ENCODE results near the gene ADM.

ADM gene

DNA sequence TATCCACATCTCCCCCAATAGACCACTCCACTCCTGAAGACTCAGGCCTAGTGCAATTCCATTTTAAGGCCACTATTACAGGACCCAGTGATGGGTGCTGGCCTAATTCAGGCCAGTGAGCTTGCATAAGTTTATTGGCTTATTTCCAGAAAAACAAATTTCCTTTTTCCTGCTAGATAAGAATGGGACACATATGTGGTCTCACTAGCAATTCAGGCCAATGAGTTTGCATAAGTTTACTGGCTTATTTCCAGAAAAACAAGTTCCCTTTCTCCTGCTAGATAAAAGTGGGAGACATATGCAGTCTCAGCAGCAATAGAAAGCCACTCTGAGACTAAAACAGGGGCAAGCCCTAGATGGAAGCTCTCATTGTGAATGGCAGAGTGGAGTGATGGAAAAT, 22.4 kb downstream of the ADM start:
- TF ChIP-seq, protein P1, sequence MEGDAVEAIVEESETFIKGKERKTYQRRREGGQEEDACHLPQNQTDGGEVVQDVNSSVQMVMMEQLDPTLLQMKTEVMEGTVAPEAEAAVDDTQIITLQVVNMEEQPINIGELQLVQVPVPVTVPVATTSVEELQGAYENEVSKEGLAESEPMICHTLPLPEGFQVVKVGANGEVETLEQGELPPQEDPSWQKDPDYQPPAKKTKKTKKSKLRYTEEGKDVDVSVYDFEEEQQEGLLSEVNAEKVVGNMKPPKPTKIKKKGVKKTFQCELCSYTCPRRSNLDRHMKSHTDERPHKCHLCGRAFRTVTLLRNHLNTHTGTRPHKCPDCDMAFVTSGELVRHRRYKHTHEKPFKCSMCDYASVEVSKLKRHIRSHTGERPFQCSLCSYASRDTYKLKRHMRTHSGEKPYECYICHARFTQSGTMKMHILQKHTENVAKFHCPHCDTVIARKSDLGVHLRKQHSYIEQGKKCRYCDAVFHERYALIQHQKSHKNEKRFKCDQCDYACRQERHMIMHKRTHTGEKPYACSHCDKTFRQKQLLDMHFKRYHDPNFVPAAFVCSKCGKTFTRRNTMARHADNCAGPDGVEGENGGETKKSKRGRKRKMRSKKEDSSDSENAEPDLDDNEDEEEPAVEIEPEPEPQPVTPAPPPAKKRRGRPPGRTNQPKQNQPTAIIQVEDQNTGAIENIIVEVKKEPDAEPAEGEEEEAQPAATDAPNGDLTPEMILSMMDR (IDR thresholded peaks at IDR 0.05; ENCODE audit: low read depth, low read length) = no peak

DNA sequence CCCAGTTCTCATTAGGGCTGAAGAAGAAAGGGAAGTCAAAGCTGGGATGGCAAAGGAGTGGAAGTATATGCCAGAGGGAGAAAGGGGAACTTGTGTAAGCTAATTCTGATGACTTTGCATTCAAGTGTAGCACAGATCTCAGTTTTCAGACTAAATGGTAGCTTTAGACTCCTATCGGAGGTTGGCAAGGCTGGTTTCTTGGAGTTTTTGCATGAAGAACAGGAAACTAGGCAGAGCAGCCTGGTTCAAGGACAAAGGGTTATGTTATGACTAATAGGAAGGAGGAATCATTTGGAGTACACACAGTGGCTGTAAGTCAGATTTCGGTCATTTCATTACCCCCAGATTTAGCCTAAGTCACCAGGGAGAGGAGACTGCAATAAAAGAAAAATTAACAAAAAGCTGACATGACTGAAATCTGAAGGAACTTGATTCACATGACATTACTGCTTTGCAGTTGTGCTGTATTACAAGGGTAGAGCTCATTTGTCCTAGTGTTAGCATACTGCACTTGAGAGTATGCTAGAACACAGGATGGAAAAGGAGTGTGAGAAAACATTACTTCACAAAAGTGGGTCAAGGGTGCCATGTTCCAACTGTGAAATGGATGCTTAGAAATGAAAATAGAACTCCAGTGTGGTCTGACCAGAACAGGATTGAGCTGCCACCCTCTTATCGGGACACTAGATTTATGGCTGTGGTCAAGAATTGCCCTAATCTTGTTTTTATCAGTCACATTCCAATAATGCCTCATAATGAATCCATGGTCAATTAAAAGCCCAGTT, 23.6 kb downstream of the ADM start:
- TF ChIP-seq, protein P1 (IDR thresholded peaks at IDR 0.05; ENCODE audit: low read depth, low read length) = no peak

More for the DNA sequence above, 22.4 kb downstream of the ADM start:
- H3K4me3 ChIP-seq (ENCODE audit: low read depth, low read length) = no peak overlapping the region

DNA sequence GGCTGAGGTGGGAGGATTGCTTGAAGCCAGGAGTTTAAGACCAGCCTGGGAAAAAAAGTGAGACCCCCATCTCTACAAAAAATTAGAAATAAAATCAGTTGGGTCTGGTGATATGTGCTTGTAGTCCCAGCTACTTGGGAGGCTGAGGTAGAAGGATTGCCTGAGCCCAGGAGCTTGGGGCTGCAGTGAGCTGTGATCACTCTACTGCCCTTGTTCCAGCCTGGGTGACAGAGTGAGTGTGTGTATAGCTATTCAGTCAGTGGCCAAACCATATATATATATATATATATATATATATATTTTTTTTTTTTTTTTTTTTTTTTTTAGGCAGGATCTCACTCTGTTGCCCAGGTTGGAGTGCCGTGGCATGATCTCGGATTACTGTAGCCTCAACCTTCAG, 24.5 kb downstream of the ADM start:
- TF ChIP-seq, protein P1 (IDR thresholded peaks at IDR 0.05; ENCODE audit: low read depth, low read length) = no peak
- H3K4me3 ChIP-seq (ENCODE audit: low read depth, low read length) = no peak overlapping the region

More for the DNA sequence above, 23.6 kb downstream of the ADM start:
- no peak overlapping the region for H3K4me3 ChIP-seq (ENCODE audit: low read depth, low read length)

DNA sequence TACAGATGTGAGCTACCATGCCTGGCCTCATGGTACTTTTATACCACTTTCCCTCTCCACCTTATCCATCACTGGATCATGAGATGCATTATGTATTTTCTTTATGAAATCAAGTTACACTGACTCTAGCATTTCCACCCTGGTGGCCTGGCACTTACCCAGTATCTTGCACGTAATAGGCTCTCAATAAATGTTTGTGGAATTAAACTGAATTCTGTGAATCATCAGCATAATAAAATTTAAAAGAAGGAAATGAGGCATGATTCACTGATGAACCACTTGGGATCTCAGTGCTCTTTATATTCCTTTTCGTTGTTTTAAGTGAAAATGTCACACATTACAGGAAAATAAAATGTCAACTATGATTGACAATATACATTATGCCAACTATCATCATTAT, 25.1 kb downstream of the ADM start:
- H3K4me3 ChIP-seq (ENCODE audit: low read depth, low read length) = no peak overlapping the region
- TF ChIP-seq, protein P1 (IDR thresholded peaks at IDR 0.05; ENCODE audit: low read depth, low read length) = no peak

DNA sequence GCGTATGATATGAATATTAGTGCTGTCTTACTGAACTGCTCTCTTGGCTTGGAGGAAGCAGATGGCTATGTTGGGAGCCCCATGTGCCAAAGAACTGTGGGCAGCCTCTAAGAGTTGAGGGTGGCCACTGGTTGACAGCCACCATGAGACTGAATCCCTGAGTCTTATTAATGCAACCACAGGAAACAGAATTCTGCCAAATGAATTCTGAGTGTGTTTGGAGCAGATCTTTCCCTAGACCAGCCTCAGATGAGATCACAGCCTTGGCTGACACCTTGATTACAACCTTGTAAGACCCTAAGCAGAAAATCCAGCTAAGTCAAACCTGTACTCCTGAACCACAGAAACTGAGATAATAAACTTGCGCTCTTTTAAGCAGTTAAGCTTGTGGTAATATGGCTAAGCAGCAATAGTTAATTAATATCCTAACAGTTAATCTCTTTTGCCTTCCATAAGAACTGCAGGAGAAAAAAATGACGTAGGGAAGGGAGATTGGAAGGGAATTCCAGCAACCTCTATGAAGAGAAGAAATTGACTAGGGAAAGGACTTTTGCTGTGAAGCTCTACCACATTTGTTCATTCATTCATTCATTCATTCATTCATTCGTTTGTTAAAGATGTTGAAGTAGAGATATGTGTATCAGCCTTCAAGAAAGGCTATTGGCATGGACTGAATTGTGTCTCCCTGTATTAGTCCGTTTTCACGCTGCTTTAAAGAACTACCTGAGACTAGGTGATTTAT, 26.8 kb downstream of the ADM start:
- TF ChIP-seq, protein P1 (IDR thresholded peaks at IDR 0.05; ENCODE audit: low read depth, low read length) = no peak
- no peak overlapping the region for H3K4me3 ChIP-seq (ENCODE audit: low read depth, low read length)

DNA sequence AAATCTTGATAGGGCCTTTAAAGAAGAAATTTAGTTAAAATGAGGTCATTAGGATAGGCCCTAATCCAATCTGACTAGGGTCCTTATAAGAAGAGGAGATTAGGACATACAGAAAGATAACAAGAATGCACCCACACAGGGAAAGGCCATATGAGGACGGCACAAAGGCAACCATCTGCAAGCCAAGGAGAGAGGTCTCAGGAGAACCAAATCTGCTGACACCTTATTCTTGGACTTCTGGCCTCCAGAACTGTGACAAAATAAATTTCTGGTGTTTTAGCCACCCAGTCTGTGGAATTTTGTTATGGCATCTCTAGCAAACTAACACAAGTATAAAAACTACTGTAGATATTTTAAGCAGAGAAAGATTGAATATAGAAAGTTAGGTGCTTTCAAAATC, 28.6 kb downstream of the ADM start:
- TF ChIP-seq, protein P1 (IDR thresholded peaks at IDR 0.05; ENCODE audit: low read depth, low read length) = no peak
- no peak overlapping the region for H3K4me3 ChIP-seq (ENCODE audit: low read depth, low read length)

DNA sequence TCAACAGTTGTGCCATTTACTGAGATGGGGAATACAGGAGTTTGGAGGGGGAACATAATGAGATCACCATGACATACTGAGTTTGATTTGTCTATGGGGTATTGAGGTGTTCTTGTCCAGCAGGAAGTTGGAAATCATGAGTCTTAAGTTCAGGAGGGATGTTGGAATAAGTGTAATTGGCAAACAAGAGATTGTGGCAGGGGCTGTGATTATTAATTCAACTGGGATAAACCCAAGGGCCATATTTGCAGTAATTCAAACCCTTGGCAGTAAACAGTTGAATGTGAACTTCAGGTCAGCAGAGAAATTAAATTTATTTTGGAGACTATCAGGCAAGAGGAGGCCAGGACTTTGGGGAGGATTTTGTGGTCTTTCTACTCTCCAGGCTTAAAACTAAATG, 33.4 kb downstream of the ADM start:
- no peak overlapping the region for H3K4me3 ChIP-seq (ENCODE audit: low read depth, low read length)
- TF ChIP-seq, protein P1 (IDR thresholded peaks at IDR 0.05; ENCODE audit: low read depth, low read length) = no peak

Measured in WI38 (cell line).